Activated T-helper 1 cell treated with Interleukin-2 at 50 U/mL for 16 hours (primary cell): Measurements from ENCODE around the gene SCTR.
"Not testable (repeated sequence)": the region's sequence is repeated elsewhere in the genome, so short reads cannot be mapped to it uniquely, and the experiment has no call there.

Source experiments
- DNase-seq: peaks from one replicate; pipeline ENCODE4 v3.0.0-alpha.2; 2020; ENCODE audit warnings: low read depth

SCTR gene

DNA sequence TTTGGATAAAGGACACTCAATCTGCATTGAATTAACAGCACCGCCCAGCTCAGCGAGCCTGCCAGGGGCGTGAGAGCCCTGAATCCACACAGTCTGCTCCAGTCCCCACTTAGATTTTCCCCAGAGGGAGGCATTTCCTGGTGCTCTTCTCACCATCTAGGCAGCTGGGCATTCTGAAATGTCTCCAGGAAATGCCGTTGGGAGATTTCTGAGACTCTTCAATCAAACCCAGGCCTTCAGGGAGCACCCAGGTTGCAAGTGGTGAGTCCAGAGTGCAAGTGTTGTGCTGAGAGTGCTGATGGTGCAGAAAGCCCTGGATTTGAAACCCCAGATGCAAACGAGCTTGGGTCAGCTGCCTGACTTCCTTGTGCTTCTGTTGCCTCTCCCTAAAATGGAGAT is 116.1 kb downstream of the SCTR start:
- DNase-seq: no peak

DNA sequence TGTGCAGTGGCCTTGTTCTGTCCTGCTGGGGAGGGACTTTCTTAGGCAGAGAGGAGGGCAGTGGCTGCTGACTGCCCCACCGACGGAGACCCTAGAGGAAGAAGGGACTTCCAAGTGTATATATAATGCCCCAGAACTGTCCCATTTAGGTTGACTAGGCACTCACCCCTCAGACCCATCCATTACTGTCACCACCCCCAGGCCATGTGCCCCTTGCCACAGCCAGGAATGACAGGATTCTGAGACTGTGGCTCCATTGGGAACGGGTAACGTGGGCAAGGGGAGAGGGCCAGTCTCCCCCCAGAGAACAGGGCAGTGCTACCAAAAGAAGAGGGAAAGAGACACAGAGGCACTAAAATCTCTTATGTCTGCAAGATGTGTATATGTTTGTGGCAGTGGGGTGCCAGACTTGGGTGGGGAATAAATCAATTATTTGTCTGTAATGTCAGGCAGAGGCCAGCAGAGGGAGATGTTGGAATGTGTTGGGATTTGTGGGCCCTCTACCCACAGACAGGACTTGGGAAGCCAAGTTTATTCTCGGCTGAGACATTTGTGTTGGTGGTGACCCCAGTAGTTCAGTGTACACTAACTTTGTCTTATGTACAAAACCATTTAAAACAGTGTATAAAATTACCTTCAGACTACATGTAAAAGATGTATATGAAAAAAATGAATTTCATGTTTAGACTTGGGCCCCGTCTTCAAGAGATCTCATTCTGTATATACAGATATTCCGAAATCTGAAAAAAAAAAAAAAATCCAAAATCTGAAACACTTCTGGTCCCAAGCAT is 116.7 kb downstream of the SCTR start:
- no peak for DNase-seq

DNA sequence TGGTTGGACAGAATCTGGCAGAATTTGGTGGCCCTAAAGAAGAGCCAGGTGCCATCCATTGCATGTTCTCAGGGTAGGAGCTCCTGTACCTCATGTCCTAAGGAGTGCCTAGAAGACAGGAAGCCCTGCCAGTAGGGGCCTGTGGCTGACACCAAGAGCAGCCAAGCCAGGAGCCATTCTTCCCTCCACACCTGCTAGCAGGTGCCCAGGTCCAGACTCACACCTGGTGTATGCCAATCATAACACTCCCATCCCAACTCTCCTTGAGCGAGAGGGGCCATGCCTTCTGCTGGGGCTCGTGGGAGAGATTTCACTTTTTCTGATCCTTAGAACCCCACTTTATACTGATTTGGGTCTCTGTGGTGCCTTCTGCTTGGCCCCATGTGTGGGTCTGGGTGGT is 119.1 kb downstream of the SCTR start:
- no peak for DNase-seq

DNA sequence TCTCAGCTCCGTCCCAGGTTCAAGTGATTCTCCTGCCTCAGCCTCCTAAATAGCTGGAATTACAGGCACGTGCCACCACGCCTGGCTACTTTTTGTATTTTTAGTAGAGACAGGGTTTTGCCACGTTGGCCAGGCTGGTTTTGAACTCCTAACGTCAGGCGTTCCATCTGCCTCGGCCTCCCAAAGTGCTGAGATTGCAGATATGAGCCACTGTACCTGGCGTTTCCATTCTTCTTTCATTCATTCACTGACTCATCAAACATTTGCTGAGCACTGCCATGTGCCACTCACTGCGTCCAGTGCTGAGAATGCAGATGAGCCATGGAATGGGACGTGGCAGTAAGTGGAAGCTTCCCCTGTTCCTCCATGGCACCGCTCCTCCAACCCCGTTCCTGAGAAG is 120.7 kb downstream of the SCTR start:
- DNase-seq: not testable (repeated sequence)

DNA sequence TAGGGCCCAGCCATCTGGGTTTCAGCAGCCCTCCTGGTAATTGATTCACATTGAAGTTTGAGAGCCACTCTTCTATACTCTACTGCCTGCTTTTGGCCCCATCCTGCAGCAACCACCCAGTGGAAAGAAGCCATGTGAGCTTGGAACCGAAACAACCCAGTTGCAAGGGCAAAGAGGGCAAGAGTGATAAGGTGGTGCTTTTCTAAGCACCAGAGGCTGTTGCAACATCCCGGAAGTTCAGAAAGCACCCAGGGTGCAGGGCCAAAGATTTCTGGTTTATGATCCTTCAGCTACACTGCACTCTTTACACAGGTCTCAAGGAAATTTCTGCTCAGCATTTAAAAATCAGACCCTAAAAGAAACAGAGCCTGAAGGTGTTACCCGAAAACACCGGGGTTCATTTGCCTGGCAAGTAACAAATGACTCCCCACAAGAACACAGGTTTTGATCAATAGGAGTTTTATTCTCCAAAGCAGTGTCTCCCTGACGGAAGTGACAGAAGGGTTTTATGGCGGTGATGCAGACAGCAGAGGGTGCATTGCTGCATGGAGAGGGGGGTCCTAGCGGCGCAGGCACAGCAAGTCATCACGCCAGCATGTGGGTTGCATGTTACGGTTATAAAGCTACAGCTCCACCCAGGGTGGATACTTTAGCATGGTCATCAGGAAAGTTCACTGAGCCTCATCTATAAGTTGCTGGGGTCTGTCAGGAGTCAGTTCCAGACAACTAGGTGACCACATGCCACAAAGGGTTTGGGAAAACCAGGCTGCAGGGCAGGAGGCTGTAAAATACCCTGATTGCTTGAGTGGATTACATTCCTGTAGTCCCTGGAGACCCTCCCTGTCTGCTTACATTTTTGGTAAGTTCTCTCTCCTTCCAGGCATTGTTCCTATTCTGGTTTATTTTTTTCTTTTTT is 121.4 kb downstream of the SCTR start:
- DNase-seq: no peak

DNA sequence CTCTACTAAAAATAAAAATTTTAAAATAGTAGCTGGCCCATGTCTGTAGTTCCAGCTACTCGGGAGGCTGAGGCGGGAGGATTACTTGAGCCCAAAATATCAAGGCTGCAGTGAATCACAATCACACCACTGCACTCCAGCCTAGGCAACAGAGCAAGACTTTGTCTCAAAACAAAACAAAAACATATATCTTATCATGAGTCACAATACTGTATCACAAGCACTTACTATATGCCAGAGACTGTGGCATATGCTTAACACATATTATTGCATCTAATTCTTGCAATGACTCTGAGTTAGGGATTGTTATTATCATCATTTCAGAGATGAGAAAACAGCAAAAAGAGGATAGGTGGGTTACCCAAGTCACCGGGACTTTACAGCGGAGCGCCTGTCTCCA is 122.2 kb downstream of the SCTR start:
- DNase-seq: no peak

DNA sequence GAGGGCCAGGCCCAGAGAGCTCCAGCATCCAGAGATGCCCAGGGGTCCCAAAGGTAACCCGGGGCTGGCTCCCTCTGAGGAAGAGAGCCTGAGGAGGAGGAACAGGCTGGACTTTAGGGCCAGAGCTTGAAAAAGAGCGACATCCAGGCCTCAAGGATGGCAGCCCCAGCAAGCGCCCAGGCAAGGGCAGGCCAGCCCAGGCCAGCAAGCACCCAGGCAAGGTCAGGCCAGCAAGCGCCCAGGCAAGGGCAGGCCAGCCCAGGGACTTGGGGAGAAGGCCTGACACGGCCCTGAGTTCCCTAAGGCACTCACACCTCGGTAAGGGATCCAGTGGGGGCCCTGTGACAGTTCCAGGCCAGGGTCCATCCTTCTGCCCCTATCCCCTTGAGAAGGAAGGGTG is 127.1 kb downstream of the SCTR start:
- no peak for DNase-seq

DNA sequence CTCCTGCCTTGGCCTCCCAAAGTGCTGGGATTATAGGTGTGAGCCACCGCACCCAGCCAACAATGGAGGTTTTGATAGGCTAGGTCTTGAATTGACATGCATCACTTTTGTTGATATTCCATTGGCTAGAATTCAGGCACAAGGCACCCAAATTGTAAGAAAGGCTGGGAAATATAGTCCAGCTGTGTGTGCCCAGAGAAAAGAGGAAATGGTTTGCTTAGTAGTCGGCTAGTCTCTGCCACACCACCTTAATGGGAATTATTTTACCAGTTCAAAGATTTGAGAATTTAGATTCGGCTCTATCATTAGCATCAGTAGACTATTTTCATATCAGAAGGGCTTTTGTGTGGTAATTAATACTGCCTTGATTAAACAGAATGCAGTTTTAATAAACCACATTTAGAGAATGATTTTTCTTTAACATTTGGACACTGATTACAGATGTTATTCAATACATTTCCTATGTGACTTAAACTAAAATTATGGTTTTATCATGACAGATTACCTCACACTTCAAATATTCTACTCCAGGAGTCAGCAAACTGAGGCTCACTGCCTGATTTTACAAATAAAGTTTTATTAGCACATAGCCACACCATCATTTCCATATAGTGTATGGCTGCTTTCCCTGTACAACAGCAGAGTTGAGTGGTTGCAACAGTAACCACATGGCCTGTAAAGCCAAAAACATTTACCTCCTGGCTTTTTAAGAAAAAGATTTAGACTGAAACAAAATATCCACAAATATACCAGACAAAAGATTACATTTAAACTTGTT is 130.1 kb downstream of the SCTR start:
- no peak for DNase-seq
